Measurements from ENCODE around the gene TEX26. TPM values are rescaled to one million over a fixed set of nuclear protein-coding genes. Genes with fewer than 3 reads are reported as not detected.
A peak's percentile ranks its signal among the peaks of the same experiment; 100 is the strongest.

Gene TEX26
- not detected in 2 replicates for total RNA-seq (2022)
- Bru-seq, nascent RNA = percentile 0 among the genes with signal in this experiment
- percentile 0 among the genes with signal in this experiment for BruChase-seq, experiment 1, labeled RNA remaining after a 2-hour chase
- BruChase-seq, experiment 2, labeled RNA remaining after a 6-hour chase = not detected
- long read RNA-seq = 0 reads

GRCh38 chr13:30932481-30933353, at the start of gene TEX26:
TSS of gene TEX26 (plus strand) at chr13:30932656. CDS start at chr13:30932716, 60 bp downstream.
- no peak within 1 kb of the TSS for H3K27ac Mint-ChIP-seq (ENCODE audit: unreplicated experiment)
- intact Hi-C loops (cut with micrococcal nuclease; ENCODE audit: unreplicated experiment) = no loop called here
- peaks cover 15% of the 10 kb centered on the region for H3K4me1 ChIP-seq
- no peak for DNase-seq
- H3K9me3 Mint-ChIP-seq (ENCODE audit: unreplicated experiment) = peaks cover 15% of the 10 kb centered on the region
- H3K4me1 Mint-ChIP-seq (ENCODE audit: low read depth, unreplicated experiment) = peaks cover 12% of the 10 kb centered on the region
- no peaks in the 10 kb centered on the region for H3K27me3 Mint-ChIP-seq (ENCODE audit: insufficient read depth, unreplicated experiment)
- ChIA-PET POLR2A (no interaction called here), CTCF (no interaction called here)
- no peaks in the 10 kb centered on the region for H3K36me3 ChIP-seq (ENCODE audit: control insufficient read depth, insufficient read depth, low read length)
- H3K27me3 ChIP-seq (replicated peaks; ENCODE audit: control insufficient read depth, insufficient read depth, low read length) = no peaks in the 10 kb centered on the region
- peaks cover 10% of the 10 kb centered on the region for H3K36me3 Mint-ChIP-seq (ENCODE audit: insufficient read depth, unreplicated experiment)
- no peak for TF ChIP-seq CTCF (IDR thresholded peaks at IDR 0.05; ENCODE audit: insufficient read depth in 1 of 2, low read depth in 1 of 2, low read length in 1 of 2, severe bottlenecking in 1 of 2, unreplicated experiment in 1 of 2)
- BruUV-seq (replicated peaks) = no TSS peak
- H3K9me3 ChIP-seq = peaks cover 9% of the 10 kb centered on the region; the same call in 1 of the 2 replicates
- no peak within 1 kb of the TSS for H3K4me3 Mint-ChIP-seq (ENCODE audit: unreplicated experiment)
- H3K4me3 ChIP-seq (ENCODE audit: low read depth, low read length) = no peak within 1 kb of the TSS

- Mint-ChIP-seq H3K9me3 (ENCODE audit: unreplicated experiment) (peaks cover 18% of the 10 kb centered on the region), H3K4me3 (ENCODE audit: unreplicated experiment) (no peak overlapping the region)
- CTCF ChIA-PET = no interaction called here
Measured at GRCh38 chr13:30882996-30883766, 49.3 kb upstream of the TEX26 start.

More at GRCh38 chr13:30882996-30883766, 49.3 kb upstream of the TEX26 start:
- H3K36me3 ChIP-seq (ENCODE audit: control insufficient read depth, insufficient read depth, low read length) = no peaks in the 10 kb centered on the region
- no peak for TF ChIP-seq CTCF (IDR thresholded peaks at IDR 0.05; ENCODE audit: insufficient read depth in 1 of 2, low read depth in 1 of 2, low read length in 1 of 2, severe bottlenecking in 1 of 2, unreplicated experiment in 1 of 2)
- H3K27me3 ChIP-seq (replicated peaks; ENCODE audit: control insufficient read depth, insufficient read depth, low read length) = no peaks in the 10 kb centered on the region; the same call in 1 of the 2 replicates
- no peaks in the 10 kb centered on the region for H3K36me3 Mint-ChIP-seq (ENCODE audit: insufficient read depth, unreplicated experiment)
- intact Hi-C loops (cut with micrococcal nuclease; ENCODE audit: unreplicated experiment) = no loop called here
- H3K4me1 Mint-ChIP-seq (ENCODE audit: low read depth, unreplicated experiment) = no peaks in the 10 kb centered on the region
- H3K27ac Mint-ChIP-seq (ENCODE audit: unreplicated experiment) = no peak overlapping the region
- no peak for DNase-seq
- POLR2A ChIA-PET = no interaction called here
- peaks cover 4% of the 10 kb centered on the region for H3K27me3 Mint-ChIP-seq (ENCODE audit: insufficient read depth, unreplicated experiment)
- no peak overlapping the region for H3K4me3 ChIP-seq (ENCODE audit: low read depth, low read length)
- no TSS peak for BruUV-seq (replicated peaks)
- no peaks in the 10 kb centered on the region for H3K9me3 ChIP-seq
- no peaks in the 10 kb centered on the region; the same call in 1 of the 2 replicates for H3K4me1 ChIP-seq

All from Caco-2 (cell line).